GF-D8 (cell line): ENCODE data around the gene SINHCAF.
"Not testable (repeated sequence)": the region's sequence is repeated elsewhere in the genome, so short reads cannot be mapped to it uniquely, and the experiment has no call there.

Experiments
- DNase-seq: peaks from one replicate; lab custom pipeline; 2025; lab: John Stamatoyannopoulos, UW

SINHCAF gene, protein sequence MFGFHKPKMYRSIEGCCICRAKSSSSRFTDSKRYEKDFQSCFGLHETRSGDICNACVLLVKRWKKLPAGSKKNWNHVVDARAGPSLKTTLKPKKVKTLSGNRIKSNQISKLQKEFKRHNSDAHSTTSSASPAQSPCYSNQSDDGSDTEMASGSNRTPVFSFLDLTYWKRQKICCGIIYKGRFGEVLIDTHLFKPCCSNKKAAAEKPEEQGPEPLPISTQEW

DNA sequence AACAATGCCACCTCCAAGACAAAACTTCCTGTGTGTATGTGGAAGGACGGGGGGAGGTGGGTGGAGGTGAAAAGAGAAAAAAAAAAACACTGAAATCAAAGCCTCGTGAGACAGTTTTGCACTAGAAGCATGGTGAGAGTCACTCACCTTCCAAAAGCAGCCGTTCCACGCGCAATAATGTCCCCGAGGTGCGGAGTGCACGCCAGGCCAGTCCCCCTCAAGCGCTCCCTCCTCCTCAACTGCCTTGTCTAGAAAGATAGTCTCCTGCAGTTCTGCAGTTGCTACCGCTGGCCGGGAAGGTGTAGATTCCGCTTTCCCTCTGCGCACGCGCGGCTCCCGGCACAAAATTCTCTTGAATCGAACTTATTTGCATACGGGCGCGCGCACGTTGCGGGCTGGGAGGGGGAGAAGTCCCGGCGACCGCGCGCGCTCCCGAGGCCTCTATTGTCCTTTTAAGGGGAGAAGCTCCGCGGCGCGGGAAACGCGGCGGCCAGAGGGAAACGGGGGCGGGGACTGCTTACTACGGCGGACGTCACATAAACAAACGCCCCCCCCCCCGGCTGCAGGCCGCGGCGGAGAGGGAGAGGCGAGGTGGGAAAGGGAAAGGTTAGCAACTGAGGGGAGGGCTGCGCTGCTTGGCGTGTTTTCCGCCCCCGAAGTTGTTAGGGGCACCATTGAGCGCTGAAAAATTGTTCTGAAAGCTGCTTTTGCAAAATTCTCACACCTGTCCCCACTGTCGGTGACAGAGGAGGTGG lies at the start of gene SINHCAF:
Gene SINHCAF, minus strand, starts transcription at position 274 of the 755 bp plus-strand sequence. CDS start 27,946 bp downstream, outside the sequence.
- peak; percentile 98 for DNase-seq

DNA sequence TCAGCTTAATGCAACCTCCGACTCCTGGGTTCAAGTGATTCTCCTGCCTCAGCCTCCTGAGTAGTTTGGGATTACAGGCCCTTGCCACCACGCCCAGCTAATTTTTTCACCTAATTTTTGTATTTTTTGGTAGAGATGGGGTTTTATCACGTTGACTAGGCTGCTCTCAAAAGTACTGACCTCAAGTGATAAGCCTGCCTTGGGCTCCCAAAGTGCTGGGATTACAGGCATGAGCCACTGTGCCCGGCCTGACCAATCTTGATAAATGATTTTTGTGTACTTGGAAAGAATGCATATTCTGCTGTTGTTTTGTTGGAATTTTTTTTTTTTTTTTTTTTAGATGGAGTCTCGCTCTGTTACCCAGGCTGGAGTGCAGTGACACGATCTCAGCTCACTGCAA lies 49.5 kb upstream of the SINHCAF start:
- DNase-seq = not testable (repeated sequence)

DNA sequence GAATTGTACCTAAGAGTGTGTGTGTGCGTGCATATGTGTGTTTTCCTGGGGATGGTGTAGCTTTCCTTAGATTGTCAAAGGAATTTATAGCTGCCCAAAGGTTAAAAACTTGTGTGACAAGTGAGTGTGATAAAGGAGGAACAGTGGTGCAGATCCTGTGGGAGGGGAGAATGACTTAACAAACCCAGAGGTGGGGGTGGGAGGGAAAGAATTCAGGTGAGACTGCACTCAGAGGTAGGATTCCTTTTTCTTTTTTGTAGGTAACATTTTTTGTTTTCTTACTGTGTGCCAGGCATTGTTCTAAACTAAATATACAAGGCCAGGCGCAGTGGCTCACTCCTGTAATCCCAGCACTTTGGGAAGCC lies 45.3 kb upstream of the SINHCAF start:
- DNase-seq = no peak

DNA sequence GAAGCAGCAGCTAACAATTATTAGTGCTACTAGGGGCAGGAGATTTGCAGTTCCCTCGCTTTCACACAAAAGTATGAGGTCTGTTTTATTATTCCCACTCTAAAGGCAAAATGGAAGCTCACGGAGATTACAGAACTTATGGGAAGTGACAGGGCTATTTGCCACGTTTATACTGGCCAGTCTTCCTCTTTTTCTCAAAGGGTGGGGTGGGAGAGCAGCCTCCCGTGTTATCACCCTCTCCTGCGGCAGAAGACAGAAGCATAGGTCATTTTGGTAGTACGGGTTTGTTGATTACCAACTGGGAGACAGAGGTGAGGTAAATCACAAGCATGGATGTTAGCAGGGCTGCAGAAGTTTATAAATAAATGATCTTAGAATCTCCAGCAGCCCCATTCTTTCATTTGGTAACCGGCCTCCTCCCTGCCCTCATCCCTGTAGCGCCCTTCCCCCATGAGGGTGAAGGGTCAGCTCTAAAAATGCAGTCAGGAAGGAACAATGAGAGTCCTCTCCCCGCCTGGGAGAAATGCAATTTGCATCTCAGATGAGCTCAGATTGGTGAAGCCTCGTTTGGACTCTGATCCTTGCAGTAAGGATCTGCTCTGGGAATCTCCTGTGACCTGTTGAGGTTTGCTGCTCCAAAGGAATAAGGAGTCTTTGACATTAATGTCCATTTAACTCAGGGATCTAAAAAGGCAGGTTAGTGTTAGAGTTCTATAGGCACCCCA lies 44.7 kb upstream of the SINHCAF start:
- no peak for DNase-seq

DNA sequence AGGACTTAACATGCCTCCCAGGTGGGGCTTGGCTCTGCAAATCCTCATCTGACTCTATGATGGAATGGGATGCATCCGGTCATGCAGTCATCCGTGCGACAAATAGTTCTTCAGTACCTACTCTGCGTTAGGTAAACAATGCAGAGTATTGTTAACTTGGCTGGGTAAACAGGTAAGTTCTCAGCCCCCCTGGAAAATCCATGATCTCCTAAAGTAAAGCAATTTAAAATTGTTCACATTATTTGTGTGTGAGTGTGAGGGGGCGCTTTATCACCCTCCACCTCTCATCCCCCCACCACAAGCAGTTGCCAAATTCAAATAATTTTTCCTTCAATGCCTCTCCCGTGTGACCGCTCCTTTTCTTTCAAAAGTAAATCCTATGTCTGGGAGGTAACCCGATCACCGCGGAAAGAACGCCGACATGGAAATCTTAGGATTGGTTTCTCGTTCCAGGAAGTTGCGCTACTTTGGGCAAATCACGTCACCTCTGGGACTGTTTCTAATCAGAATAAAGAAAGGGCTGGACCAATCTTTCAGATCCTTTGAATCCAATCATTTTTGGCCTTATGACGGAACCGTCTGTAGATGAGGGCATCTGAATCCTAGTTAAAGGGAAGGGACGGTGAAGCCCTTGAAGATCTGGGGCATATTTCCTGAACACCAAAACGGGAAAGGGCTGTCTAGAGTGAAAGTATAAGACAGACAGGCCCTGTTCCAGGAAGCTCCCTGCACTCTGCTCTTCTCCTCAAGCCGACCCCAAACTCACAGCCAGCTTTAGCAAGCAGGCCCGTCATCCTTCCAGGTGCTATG lies 44.0 kb upstream of the SINHCAF start:
- DNase-seq = no peak

DNA sequence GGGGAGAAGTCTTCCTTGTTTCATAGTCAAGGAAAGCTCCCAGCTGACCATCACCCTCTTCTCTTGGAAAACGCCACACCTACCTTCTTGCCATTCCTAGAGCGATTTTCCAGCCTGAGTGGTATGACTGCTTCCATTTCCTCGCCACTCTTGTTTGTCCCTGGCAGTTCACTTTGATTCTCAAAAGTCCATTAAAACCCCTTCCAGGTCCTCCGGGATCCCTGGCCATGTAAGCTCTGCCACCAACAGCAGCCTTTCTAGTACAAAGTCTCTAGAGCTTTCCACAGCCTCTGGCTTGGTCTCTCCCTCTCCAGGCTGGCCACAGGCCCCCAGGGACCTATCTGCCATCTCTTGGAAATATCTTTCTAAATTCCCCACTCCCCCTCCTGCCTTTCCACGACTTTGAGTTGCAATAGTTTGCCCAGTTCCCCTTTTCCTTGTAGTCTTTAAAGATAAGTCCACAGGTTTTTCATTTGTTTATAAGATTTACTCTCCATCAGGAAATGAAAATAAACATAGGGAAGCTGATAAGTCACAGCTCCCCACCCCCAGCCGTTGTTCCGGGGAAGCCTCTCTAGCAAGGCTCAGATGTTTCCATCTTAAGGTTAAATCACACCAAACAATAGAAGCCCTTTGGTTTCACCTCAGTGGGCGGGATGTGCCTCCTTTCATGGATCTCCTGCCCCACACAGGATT lies 42.9 kb upstream of the SINHCAF start:
- no peak for DNase-seq

DNA sequence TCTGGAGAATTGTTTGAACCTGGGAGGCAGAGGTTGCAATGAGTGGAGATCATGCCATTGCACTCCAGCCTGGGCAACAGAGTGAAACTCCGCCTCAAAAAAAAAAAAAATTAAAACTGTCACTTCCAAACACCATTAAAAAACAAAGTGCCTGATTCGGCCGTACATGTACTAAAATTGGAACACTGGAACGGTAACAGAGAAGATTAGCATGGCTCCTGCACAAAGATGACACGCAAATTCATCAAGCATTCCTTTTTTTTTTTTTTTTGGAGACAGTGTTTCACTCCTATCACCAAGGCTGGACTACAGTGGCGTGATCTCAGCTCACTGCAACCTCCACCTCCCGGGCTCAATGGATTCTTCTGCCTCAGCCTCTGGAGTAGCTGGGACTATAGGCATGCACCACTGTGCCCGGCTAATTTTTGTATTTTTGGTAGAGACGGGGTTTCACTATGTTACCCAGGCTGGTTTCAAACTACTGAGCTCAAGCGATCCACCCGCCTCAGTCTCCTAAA lies 40.2 kb upstream of the SINHCAF start:
- no peak for DNase-seq

DNA sequence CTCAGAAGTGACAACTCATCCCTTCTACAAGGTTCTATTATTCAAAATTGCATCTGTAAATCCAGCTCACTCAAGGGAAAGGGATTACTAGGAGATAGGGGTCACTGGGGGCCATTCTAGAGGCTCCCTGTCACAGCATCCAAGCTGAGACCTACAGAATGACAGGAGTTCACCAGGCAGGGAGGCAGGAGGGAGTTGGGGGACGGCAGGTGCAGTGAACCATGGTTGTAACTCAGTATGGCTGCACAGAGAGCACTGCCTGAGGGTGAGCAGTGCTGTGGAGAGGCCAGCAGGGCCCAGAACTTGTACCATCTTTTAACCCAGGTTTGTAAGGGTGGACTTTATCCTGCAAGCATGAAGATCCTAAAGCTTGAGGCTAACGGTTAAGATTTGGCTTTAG lies 37.9 kb upstream of the SINHCAF start:
- DNase-seq = no peak

DNA sequence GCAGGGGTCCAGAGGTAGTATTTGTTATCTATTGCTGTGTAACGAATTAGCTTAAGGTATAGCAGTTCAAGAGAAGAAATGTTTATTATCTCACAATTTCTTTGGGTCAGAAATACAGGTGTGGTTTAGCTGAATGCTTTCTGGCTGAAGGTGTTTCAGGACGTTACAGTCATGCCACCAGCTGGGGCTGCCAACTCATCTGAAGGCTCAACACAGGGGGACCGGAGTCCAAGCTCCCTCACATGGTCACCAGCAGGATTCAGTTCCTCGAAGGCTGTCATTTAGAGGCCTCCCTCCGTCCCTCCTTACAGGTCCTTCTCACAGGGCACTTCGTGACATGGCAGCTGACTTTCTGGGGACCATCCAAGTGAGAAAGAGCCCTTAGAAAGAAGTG lies 37.5 kb upstream of the SINHCAF start:
- no peak for DNase-seq

DNA sequence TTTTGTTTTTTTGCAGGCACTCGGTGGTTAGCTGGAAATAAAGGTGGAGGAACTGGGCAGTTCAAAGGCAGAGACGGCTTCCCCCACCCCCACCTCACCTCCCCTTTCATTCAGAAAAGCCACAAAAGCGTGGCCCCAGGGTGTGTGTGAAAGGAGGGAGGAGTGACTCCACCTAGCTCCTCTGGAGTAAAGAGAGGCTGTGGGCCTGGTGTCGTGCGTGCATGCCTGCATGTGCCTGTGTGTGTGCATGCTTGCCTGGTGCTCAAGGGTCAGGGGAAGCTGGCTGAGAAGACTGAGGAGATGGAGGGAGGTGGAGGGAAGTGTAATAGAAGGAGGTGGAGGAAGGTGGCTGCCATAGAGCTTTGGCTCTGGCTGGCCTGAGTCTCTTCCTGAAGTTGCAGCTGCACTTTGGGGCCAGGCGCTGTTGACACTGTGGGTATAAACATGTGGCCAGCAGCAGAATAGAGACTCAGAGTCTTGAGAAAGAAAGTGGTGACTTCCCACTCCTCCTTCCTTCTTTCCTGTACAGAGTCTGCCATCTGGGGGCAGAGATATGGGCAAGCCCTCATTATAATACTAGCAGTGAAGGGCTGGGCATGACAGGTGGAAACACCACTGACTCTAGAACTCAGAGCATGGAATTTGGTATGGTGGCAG lies 36.9 kb upstream of the SINHCAF start:
- peak; percentile 87 for DNase-seq

DNA sequence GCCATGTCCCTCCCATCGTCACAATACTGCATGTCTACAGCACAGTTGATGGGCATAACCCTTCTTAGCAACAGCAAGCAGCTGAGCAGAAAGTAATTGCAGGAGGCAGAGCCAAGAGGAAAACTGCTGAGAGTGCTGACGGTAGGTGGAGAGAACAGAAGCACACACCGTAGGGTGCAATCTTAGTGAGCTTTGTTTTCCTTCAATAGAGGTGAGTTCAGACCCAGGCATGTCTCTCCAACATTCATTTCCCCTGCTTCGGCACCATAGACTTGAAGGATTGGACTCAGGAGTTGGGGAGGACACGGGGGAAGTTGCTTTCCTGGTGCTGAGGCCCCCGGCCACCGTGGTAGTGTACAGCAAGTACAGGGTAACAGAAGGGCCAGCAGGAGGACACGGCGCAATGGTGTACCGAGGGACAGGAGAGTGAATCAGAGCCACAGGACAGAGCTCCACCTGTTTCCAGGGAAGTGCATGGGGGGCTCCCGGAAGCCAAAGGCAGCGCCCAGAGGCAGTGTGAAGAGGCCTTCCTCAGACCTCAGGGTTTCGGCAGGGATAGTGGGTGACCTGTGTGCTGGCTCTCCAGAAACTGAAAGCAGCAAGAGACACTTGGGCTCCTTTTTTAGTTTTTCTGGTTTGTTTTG lies 36.3 kb upstream of the SINHCAF start:
- DNase-seq = no peak

DNA sequence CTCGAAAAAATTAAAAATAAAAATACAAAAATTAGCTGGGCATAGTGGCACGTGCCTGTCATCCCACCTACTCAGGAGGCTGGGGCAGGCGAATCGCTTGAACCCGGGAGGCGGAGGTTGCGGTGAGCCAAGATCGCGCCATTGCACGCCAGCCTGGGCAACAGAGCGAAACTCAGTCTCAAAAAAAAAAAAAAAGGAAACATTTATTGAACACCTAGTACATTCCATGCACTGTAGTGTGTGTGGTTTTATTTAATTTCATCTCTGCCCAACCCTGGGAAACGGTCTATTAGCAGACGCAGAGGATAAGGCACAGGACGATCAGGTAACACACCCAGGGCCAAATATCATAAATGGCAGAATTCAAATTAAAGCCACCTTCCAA lies 35.8 kb upstream of the SINHCAF start:
- no peak for DNase-seq

DNA sequence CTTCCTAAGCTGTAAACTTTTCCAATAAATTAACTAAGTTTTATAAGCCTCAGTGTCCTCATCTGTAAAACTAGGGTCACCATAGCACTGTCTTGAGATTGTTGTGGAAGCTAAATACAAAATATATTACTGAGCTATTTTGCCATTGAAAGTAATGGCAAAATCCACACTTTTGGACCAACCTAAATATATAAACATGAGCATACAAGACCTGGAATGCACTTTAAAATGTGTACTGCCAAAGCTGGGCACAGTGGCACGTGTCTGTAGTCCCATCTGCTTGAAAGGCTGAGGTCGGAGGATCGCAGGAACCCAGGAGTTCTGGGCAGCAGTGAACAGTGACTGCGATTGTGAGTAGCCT lies 29.8 kb upstream of the SINHCAF start:
- no peak for DNase-seq

DNA sequence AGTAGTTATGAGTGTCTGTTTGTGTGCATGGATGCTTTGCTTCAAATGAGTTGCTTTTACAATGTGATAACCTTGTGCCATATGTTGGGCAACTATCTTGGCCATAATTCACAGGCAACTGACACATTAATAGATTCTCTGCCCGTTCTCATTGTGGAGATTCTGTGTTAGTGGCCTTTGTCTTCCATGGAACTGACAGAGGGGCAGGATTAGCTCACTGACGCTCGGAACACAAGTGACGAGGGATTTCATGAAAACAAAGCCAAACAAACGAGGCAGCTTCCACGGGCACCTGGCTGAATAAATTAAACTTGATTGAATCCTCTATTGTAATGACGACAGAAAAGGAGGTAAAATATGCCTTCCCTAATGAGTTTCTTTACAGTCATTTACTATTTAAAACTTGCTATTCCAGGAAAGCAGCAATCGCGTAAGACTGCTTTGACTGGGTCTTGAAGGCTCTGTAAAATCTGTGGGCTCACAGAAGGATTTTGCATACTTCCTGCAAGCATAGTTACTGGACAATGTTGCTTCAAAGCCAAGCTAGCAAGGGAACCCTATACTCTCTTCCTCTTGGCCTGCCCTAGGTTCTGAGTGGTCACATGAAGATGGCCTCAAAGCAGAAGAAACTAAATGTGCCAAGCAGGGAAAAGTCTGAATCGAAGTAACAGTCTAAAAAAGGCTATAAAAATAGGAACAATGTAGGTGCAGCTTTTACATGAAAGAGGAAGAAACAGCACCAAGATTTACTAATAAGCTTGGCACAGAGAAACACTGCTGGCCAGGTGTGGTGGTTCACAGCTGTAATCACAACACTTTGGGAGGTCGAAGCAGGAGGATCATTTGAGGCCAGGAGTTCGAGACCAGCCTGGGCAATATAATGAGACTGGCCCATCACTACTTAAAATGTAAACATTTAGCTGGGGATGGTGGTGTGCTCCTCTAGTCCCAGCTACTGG lies 28.1 kb upstream of the SINHCAF start:
- DNase-seq = no peak

DNA sequence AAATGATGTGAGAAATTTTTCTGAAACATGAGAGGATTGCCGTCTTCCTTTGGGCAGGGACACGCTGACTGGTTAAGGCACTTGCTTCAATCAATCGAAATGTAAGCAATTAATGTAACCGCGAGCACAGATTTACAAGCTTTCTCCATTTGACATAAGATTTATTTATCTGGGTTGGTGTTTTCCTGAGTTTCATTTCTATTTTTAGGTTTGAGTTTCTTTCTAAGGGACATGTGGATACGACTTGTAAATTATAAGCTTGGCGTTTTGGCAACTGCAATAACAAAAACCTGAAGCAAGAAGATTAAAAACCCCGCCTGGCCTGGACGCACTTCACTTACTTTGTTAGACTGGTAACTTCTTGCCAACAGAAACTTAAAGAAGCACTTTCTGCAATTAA lies 20.3 kb upstream of the SINHCAF start:
- DNase-seq = no peak

DNA sequence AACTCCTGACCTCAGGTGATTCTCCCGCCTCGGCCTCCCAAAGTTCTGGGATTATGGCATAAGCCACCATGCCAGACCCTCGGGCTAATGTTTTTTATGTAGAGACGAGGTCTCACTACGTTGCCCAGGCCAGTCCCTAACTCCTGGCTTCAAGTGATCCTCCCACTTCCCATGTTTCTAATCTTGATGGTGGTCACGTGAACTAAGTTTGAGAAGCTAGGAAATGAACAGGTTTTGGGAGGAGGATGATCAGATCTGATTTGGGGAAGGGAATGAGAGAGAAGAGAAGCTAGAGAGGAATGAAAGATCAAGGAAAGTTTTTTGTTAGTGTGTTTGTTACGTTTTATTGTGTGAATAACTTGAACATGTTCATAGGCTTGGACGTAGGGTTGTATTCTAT lies 17.2 kb upstream of the SINHCAF start:
- DNase-seq = no peak

DNA sequence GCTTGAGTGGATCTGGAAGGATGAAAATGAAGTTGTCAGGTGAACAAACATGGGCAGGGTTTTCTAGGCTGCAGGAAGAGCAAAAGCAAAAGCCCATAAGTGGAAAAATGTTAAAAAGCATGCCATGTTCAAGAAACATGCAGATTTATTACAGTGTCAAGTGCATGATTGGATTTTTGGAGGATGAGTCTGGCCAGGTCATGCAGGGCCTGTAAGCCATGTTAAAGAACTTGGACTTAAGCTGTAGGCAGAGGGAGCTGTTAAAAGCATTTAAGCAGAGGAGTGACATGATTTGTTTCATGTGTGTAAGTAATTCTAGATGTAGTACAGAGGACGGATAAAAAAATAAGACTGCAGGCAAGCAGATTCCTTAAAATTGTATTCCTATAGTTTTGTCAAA lies 16.3 kb upstream of the SINHCAF start:
- DNase-seq = no peak

DNA sequence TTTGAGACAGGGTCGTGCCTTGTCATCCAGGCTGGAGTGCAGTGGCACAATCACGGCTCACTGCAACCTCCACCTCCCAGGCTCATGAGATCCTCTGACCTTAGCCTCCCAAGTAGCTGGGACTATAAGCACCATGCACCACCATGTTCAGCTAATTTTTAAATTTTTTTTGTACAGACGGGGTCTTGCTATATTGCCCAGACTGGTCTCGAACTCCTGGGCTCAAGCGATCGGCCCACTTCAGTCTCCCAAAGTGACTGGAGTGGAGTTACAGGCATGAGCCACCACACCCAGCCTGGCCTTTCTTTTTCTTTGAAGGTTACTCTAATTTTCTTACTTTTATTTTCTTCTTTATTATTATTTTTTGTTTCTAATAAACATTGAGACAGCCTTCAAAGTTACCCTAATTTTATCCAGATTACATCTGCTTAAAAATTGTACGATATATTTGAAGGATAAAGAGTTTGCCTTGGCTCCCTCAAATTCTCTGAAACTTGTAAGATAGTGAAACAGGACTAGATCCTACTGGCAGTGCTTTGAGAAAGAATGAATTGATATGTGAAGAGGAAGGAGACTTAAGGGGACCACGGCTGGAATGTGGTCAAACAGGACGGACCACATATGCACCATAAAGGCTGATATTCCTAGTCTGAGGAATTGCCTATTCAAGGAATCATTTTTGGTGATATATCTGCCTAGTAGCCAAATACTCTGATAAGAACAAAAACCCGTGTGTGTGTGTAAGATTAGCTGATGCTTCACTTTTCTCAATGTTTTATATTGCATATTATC lies 14.1 kb upstream of the SINHCAF start:
- no peak for DNase-seq

DNA sequence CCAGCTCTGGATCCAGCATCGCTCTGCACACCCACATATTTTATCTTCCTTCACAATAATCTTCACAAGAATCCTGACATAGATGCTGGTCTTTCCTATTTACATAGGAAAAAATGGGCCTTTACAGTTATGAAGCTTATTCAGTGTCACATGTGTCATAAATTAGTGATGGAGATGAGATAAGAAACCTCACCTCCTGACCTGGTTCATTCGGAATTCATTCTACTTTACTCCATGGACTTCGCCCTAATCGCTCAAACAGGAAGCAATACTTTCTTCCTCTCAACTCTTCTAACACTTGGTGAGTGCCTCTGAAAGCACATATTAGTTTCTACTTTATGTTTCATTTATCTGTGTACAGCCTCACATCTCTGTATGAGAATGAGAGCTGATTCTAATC lies 12.0 kb upstream of the SINHCAF start:
- no peak for DNase-seq
